OCI-LY3 (cell line): ENCODE measurements around the gene ADCY6.

Experiments
- EZH2phosphoT487 ChIP-seq: fragments of 200-600 bp; shearing (Covaris generic); IDR thresholded peaks from 2 replicates; pipeline ENCODE4 v1.6.1; 2018; ENCODE audit warnings: antibody characterized with exemption, mixed run types, low read depth
- TF ChIP-seq, protein P1 (sequence below): fragments of 200-600, 300-600 bp; sonication (generic); IDR thresholded peaks from 2 replicates; pipeline ENCODE4 v1.5.1; 2014; ENCODE audit warnings: antibody characterized with exemption, low read length, low read depth

- TF ChIP-seq, protein P1, sequence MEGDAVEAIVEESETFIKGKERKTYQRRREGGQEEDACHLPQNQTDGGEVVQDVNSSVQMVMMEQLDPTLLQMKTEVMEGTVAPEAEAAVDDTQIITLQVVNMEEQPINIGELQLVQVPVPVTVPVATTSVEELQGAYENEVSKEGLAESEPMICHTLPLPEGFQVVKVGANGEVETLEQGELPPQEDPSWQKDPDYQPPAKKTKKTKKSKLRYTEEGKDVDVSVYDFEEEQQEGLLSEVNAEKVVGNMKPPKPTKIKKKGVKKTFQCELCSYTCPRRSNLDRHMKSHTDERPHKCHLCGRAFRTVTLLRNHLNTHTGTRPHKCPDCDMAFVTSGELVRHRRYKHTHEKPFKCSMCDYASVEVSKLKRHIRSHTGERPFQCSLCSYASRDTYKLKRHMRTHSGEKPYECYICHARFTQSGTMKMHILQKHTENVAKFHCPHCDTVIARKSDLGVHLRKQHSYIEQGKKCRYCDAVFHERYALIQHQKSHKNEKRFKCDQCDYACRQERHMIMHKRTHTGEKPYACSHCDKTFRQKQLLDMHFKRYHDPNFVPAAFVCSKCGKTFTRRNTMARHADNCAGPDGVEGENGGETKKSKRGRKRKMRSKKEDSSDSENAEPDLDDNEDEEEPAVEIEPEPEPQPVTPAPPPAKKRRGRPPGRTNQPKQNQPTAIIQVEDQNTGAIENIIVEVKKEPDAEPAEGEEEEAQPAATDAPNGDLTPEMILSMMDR: no peak
- no peak for TF ChIP-seq EZH2phosphoT487
Observed at GRCh38 chr12:48800457-48800856, 11.6 kb upstream of the ADCY6 start.
